ENCODE results near the gene LSAMP. TPM values are rescaled to one million over a fixed set of nuclear protein-coding genes. Genes with fewer than 3 reads are reported as not detected.

LSAMP gene
- total RNA-seq, 1 experiment from 2014 or later, result not detected

GRCh38 chr3:116140100-116140689, 305.1 kb downstream of the LSAMP start:
- no peak overlapping the region for H3K4me3 ChIP-seq
- no peaks in the 10 kb centered on the region for H4K20me1 ChIP-seq (ENCODE audit: insufficient read depth)
- H3K27me3 ChIP-seq (ENCODE audit: insufficient read depth, low read depth), result no peaks in the 10 kb centered on the region
- no peak for TF ChIP-seq EZH2 (IDR thresholded peaks at IDR 0.05; ENCODE audit: low read depth)
- peak; percentile 89 for TF ChIP-seq CTCF (conservative IDR thresholded peaks at IDR 0.05)
- H3K9me2 ChIP-seq (ENCODE audit: insufficient read depth), result no peaks in the 10 kb centered on the region
- no peaks in the 10 kb centered on the region for H3F3A ChIP-seq (ENCODE audit: insufficient read depth, low read depth)
- no peaks in the 10 kb centered on the region for H3K4me1 ChIP-seq (replicated peaks; ENCODE audit: insufficient read depth)
- POLR2A ChIA-PET (ENCODE audit: unreplicated experiment), result no interaction called here
- CTCF ChIA-PET, result no interaction called here
- no peaks in the 10 kb centered on the region for H3K9me3 ChIP-seq (ENCODE audit: insufficient read depth, low read depth)
- intact Hi-C loops (cut with micrococcal nuclease; ENCODE audit: unreplicated experiment), result loop anchor here (1.0 to 5.0 kb wide), 3 partner anchors 153 to 618 kb away; no protein-coding TSS in a partner anchor
- no peaks in the 10 kb centered on the region for H3K36me3 ChIP-seq (ENCODE audit: low read depth)
- no peak for DNase-seq
- no peaks in the 10 kb centered on the region for H3K79me2 ChIP-seq (ENCODE audit: low read depth)
- BruUV-seq (replicated peaks), result no TSS peak
- no peak overlapping the region for H3K27ac ChIP-seq
- no peak overlapping the region for H2AFZ ChIP-seq
- no peak overlapping the region for H3K4me2 ChIP-seq

GRCh38 chr3:116139641-116140040, 305.6 kb downstream of the LSAMP start:
- Histone ChIP-seq H3F3A (ENCODE audit: insufficient read depth, low read depth) (no peaks in the 10 kb centered on the region), H4K20me1 (ENCODE audit: insufficient read depth) (no peaks in the 10 kb centered on the region), H3K79me2 (ENCODE audit: low read depth) (no peaks in the 10 kb centered on the region), H3K9me2 (ENCODE audit: insufficient read depth) (no peaks in the 10 kb centered on the region), H3K27ac (no peak overlapping the region), H3K9me3 (ENCODE audit: insufficient read depth, low read depth) (no peaks in the 10 kb centered on the region), H3K4me2 (no peak overlapping the region), H3K4me3 (no peak overlapping the region), H2AFZ (no peak overlapping the region), H3K4me1 (replicated peaks; ENCODE audit: insufficient read depth) (no peaks in the 10 kb centered on the region), H3K27me3 (ENCODE audit: insufficient read depth, low read depth) (no peaks in the 10 kb centered on the region), H3K36me3 (ENCODE audit: low read depth) (no peaks in the 10 kb centered on the region)
- BruUV-seq (replicated peaks), result no TSS peak
- POLR2A ChIA-PET (ENCODE audit: unreplicated experiment), result interaction anchor here (0.6 kb wide), 1 partner anchor 61 kb away, joined by 6 read pairs; no protein-coding TSS in a partner anchor
- no peak for DNase-seq
- no peak for TF ChIP-seq CTCF (conservative IDR thresholded peaks at IDR 0.05)
- TF ChIP-seq EZH2 (IDR thresholded peaks at IDR 0.05; ENCODE audit: low read depth), result no peak
- intact Hi-C loops (cut with micrococcal nuclease; ENCODE audit: unreplicated experiment), result loop anchor here (1.0 to 5.0 kb wide), 3 partner anchors 152 to 619 kb away; no protein-coding TSS in a partner anchor
- CTCF ChIA-PET, result no interaction called here

GRCh38 chr3:116135457-116136085, 309.7 kb downstream of the LSAMP start:
- BruUV-seq (replicated peaks), result no TSS peak
- no peak for DNase-seq
- intact Hi-C loops (cut with micrococcal nuclease; ENCODE audit: unreplicated experiment), result no loop called here

More at GRCh38 chr3:116135457-116136085, 309.7 kb downstream of the LSAMP start:
- no peak overlapping the region for H3K4me3 ChIP-seq
- no peaks in the 10 kb centered on the region for H3K79me2 ChIP-seq (ENCODE audit: low read depth)
- H4K20me1 ChIP-seq (ENCODE audit: insufficient read depth), result no peaks in the 10 kb centered on the region
- CTCF ChIA-PET, result no interaction called here
- no peaks in the 10 kb centered on the region for H3K9me2 ChIP-seq (ENCODE audit: insufficient read depth)
- no peaks in the 10 kb centered on the region for H3F3A ChIP-seq (ENCODE audit: insufficient read depth, low read depth)
- POLR2A ChIA-PET (ENCODE audit: unreplicated experiment), result no interaction called here
- no peak overlapping the region for H3K4me2 ChIP-seq
- no peak overlapping the region for H3K27ac ChIP-seq
- no peaks in the 10 kb centered on the region for H3K36me3 ChIP-seq (ENCODE audit: low read depth)
- H3K4me1 ChIP-seq (replicated peaks; ENCODE audit: insufficient read depth), result no peaks in the 10 kb centered on the region
- TF ChIP-seq CTCF (conservative IDR thresholded peaks at IDR 0.05) (no peak), EZH2 (IDR thresholded peaks at IDR 0.05; ENCODE audit: low read depth) (no peak)
- H3K9me3 ChIP-seq (ENCODE audit: insufficient read depth, low read depth), result no peaks in the 10 kb centered on the region
- no peaks in the 10 kb centered on the region for H3K27me3 ChIP-seq (ENCODE audit: insufficient read depth, low read depth)
- H2AFZ ChIP-seq, result no peak overlapping the region

Data from PC-9 (cell line).